Gastrocnemius medialis (tissue), 4 donors: ENCODE measurements around the gene LDB3. TPM values are rescaled to one million over a fixed set of nuclear protein-coding genes. Genes with fewer than 3 reads are reported as not detected.

Experiments
- ATAC-seq, 2 donors: fragments of 150-250 bp; one replicate each; pipeline ENCODE4 v1.9.1; 2016
- DNase-seq, 2 donors: peaks; one replicate each; pipeline ENCODE4 v3.0.0-alpha.2; 2019
- H3K27ac ChIP-seq, 4 donors: fragments of 200-600 bp; sonication (generic); 1 replicate in 1 of 4; 2 replicates in 3 of 4; pipeline ENCODE4 v1.5.1; 2016 to 2018; ENCODE audit warnings: mild to moderate bottlenecking in 2 of 4, moderate library complexity in 1 of 4
- H3K27me3 ChIP-seq, 3 donors: fragments of 200-600 bp; sonication (generic) in 2 of 3; 1 replicate in 1 of 3; 2 replicates in 2 of 3; pipeline versions ENCODE4 v1.5.1 to v1.6.0; 2016 to 2019; ENCODE audit warnings: mild to moderate bottlenecking in 1 of 3, moderate library complexity in 1 of 3
- H3K36me3 ChIP-seq, 2 donors: fragments of 200-600 bp; sonication (generic) in 1 of 2; one replicate each; pipeline ENCODE4 v1.5.1; 2017 to 2018
- H3K4me1 ChIP-seq, 2 donors: fragments of 200-600 bp; sonication (generic) in 1 of 2; one replicate each; pipeline ENCODE4 v1.5.1; 2016 to 2017; ENCODE audit warnings: mild to moderate bottlenecking in 2 of 2
- H3K4me3 ChIP-seq, 4 donors: fragments of 200-600 bp; sonication (generic) in 3 of 4; 1 replicate in 1 of 4; 2 replicates in 3 of 4; pipeline ENCODE4 v1.5.1; 2016 to 2019; ENCODE audit warnings: mild to moderate bottlenecking in 2 of 4
- H3K9me3 ChIP-seq, 3 donors: fragments of 200-600 bp; sonication (generic) in 2 of 3; 1 replicate in 1 of 3; 2 replicates in 2 of 3; pipeline ENCODE4 v1.5.1; 2016 to 2019
- CTCF ChIP-seq, 5 experiments: fragments of 450-650 bp in 3 of 5; fragments of 200-600 bp in 2 of 5; sonication (generic) in 2 of 5; IDR thresholded peaks in 4 of 5; conservative IDR thresholded peaks in 1 of 5; 1 replicate in 4 of 5; 2 replicates in 1 of 5; pipeline ENCODE4 v1.5.1; 2016 to 2019; ENCODE audit warnings: antibody characterized with exemption in 5 of 5, mild to moderate bottlenecking in 3 of 5, moderate library complexity in 3 of 5
- POLR2A ChIP-seq, 2 donors: fragments of 450-650 bp; IDR thresholded peaks; one replicate each; pipeline ENCODE4 v1.6.1; 2017; ENCODE audit warnings: antibody characterized with exemption in 2 of 2, mild to moderate bottlenecking in 2 of 2, moderate library complexity in 2 of 2
- in situ Hi-C, 4 donors: fragments of 200-750 bp; cut with MboI; loops; one replicate each; pipeline versions ENCODE4 v1.15.0 to v1.8.0; 2017; ENCODE audit warnings: low sequenced_read_pairs in 4 of 4
- intact Hi-C: fragments of 100-400 bp; cut with DNase I; formaldehyde crosslinking; loops from one replicate; pipeline ENCODE4 v1.15.1; 2023; ENCODE audit warnings: low total_unique reads
- total RNA-seq, 4 donors: library from RNA; depleted of rRNA; stranded (reverse); fragments of >200 nt; gene quantifications; one replicate each; pipeline versions ENCODE4 v1.1.0 to v1.2.3, GENCODE V29; 2016

The LDB3 gene
- total RNA-seq, 4 donors from 2014 or later, result 164 to 305 (median 227) TPM

- Histone ChIP-seq H3K4me1 (peaks cover 24 to 31% of the 10 kb centered on the region in 2 donors), H3K27ac (peak overlapping the region in 1 of 4 donors; percentile 29), H3K27me3 (no peaks in the 10 kb centered on the region), H3K36me3 (no peaks in the 10 kb centered on the region), H3K4me3 (no peak overlapping the region), H3K9me3 (no peaks in the 10 kb centered on the region)
- ATAC-seq, result no peak
- TF ChIP-seq CTCF (IDR thresholded peaks at IDR 0.05 in 4 of 5, conservative IDR thresholded peaks at IDR 0.05 in 1 of 5) (no peak), POLR2A (IDR thresholded peaks at IDR 0.05) (no peak)
- intact Hi-C loops, result no loop called here
- in situ Hi-C loops, result no loop called here
- no peak for DNase-seq
These were observed 9.6 kb upstream of the LDB3 start for GRCh38 chr10:86658751-86659150.

GRCh38 chr10:86659161-86659691 lies 9.1 kb upstream of the LDB3 start:
- no peak overlapping the region for H3K27ac ChIP-seq
- ATAC-seq, result no peak
- TF ChIP-seq POLR2A (IDR thresholded peaks at IDR 0.05) (no peak), CTCF (IDR thresholded peaks at IDR 0.05 in 4 of 5, conservative IDR thresholded peaks at IDR 0.05 in 1 of 5) (no peak)
- peaks cover 29 to 36% of the 10 kb centered on the region in 2 donors for H3K4me1 ChIP-seq
- H3K4me3 ChIP-seq, result no peak overlapping the region
- DNase-seq, result peak in 1 of 2 donors; percentile 10
- no peaks in the 10 kb centered on the region for H3K36me3 ChIP-seq
- in situ Hi-C loops, result no loop called here
- no peaks in the 10 kb centered on the region for H3K27me3 ChIP-seq
- intact Hi-C loops, result no loop called here
- no peaks in the 10 kb centered on the region for H3K9me3 ChIP-seq

- intact Hi-C loops, result no loop called here
- TF ChIP-seq CTCF (IDR thresholded peaks at IDR 0.05 in 4 of 5, conservative IDR thresholded peaks at IDR 0.05 in 1 of 5), result no peak
- TF ChIP-seq POLR2A (IDR thresholded peaks at IDR 0.05), result no peak
- Histone ChIP-seq H3K4me1 (peaks cover 35 to 42% of the 10 kb centered on the region in 2 donors), H3K36me3 (no peaks in the 10 kb centered on the region), H3K27ac (no peak overlapping the region), H3K4me3 (no peak overlapping the region), H3K9me3 (no peaks in the 10 kb centered on the region), H3K27me3 (no peaks in the 10 kb centered on the region)
- ATAC-seq, result no peak
- in situ Hi-C loops, result no loop called here
- DNase-seq, result peak in 1 of 2 donors; percentile 13
These were observed 8.4 kb upstream of the LDB3 start for GRCh38 chr10:86659721-86660453.

- peaks cover 51 to 55% of the 10 kb centered on the region in 2 donors for H3K4me1 ChIP-seq
- intact Hi-C loops, result loop anchor here (1.0 kb wide), 1 partner anchor 23 kb away; no protein-coding TSS in a partner anchor
- peak; percentile 90 to 98 for DNase-seq
- H3K9me3 ChIP-seq, result no peaks in the 10 kb centered on the region
- H3K27ac ChIP-seq, result peak overlapping the region; percentile 98 to 100 (median 99)
- peak; percentile 76 to 82 for ATAC-seq
- H3K4me3 ChIP-seq, result no peak overlapping the region
- H3K36me3 ChIP-seq, result no peaks in the 10 kb centered on the region
- TF ChIP-seq CTCF (IDR thresholded peaks at IDR 0.05 in 4 of 5, conservative IDR thresholded peaks at IDR 0.05 in 1 of 5) (peak in 1 of 5 experiments; percentile 33), POLR2A (IDR thresholded peaks at IDR 0.05) (peak; percentile 25 to 41)
- in situ Hi-C loops, result no loop called here
- no peaks in the 10 kb centered on the region for H3K27me3 ChIP-seq
These were observed 6.9 kb upstream of the LDB3 start for GRCh38 chr10:86661161-86662025.
